Measurements from ENCODE around the gene TNFSF11. TPM values are rescaled to one million over a fixed set of nuclear protein-coding genes. Genes with fewer than 3 reads are reported as not detected.

The TNFSF11 gene
- total RNA-seq, 1 experiment from 2014 or later, result 3.5 TPM

GRCh38 chr13:42638886-42639285 lies 64.9 kb downstream of the TNFSF11 start:
- Histone ChIP-seq H3K14ac (ENCODE audit: insufficient read depth, low read length) (no peak overlapping the region), H2BK15ac (ENCODE audit: low read depth, low read length) (no peak overlapping the region), H2AK5ac (ENCODE audit: insufficient read length, low read length) (no peak overlapping the region), H2BK12ac (ENCODE audit: insufficient read length, low read depth, low read length) (no peak overlapping the region), H3K9me3 (ENCODE audit: control insufficient read depth, low read depth, low read length) (no peaks in the 10 kb centered on the region), H3K23ac (ENCODE audit: insufficient read length, low read depth, low read length) (no peak overlapping the region), H3K27ac (ENCODE audit: insufficient read length, low read depth, low read length) (no peak overlapping the region), H3T11ph (ENCODE audit: low read length) (no peak overlapping the region), H3K18ac (ENCODE audit: insufficient read length, low read depth, low read length) (no peak overlapping the region), H2BK120ac (ENCODE audit: low read depth, low read length, poor library complexity, severe bottlenecking) (no peak overlapping the region), H4K91ac (ENCODE audit: insufficient read length, low read depth, low read length) (no peak overlapping the region), H2BK5ac (ENCODE audit: insufficient read length, low read length) (no peak overlapping the region), H2BK20ac (ENCODE audit: low read depth, low read length, poor library complexity, severe bottlenecking) (no peak overlapping the region), H3K9ac (ENCODE audit: extremely low read depth, insufficient read length, low read length) (no peak overlapping the region), H3K79me2 (ENCODE audit: insufficient read depth, low read length) (no peaks in the 10 kb centered on the region), H4K8ac (replicated peaks; ENCODE audit: insufficient read length, low read depth, low read length) (no peak overlapping the region), H3K4me2 (ENCODE audit: insufficient read depth, insufficient read length, low read length) (no peak overlapping the region), H3K4me1 (ENCODE audit: insufficient read depth, low read length) (no peaks in the 10 kb centered on the region; the same call in 1 of the 2 replicates), H4K5ac (ENCODE audit: insufficient read length, low read depth, low read length) (no peak overlapping the region), H3K23me2 (ENCODE audit: insufficient read length, low read depth, low read length, poor library complexity, severe bottlenecking) (no peaks in the 10 kb centered on the region), H3K56ac (ENCODE audit: insufficient read length, low read depth, low read length) (no peak overlapping the region), H4K20me1 (ENCODE audit: control insufficient read depth, insufficient read depth, insufficient read length) (no peaks in the 10 kb centered on the region), H3K79me1 (ENCODE audit: insufficient read depth, low read depth, low read length, poor library complexity, severe bottlenecking) (no peaks in the 10 kb centered on the region), H3K4ac (ENCODE audit: low read depth, low read length) (no peak overlapping the region), H3K27me3 (ENCODE audit: insufficient read depth, low read length) (no peaks in the 10 kb centered on the region), H2AFZ (ENCODE audit: low read length) (no peak overlapping the region)
- TF ChIP-seq CTCF (conservative IDR thresholded peaks at IDR 0.05), result no peak
- H3K9me3 Mint-ChIP-seq, result peaks cover 11 to 12% of the 10 kb centered on the region in 2 experiments
- WGBS (ENCODE audit: extremely low coverage, insufficient read length, low lambda C conversion rate), result no CpG with 5 or more reads among the region's 1 CpG
- H3K27ac Mint-ChIP-seq, result no peak overlapping the region
- no peak for DNase-seq
- peaks cover 0 to 22% (median 6%) of the 10 kb centered on the region in 3 experiments; a peak in 4 of 7 replicates for H3K36me3 Mint-ChIP-seq (ENCODE audit: insufficient read depth in 1 of 3, low read depth in 3 of 3)
- H3K4me3 Mint-ChIP-seq, result no peak overlapping the region
- peaks cover 8% of the 10 kb centered on the region in 2 experiments for H3K4me1 Mint-ChIP-seq
- H3K27me3 Mint-ChIP-seq (ENCODE audit: low read depth), result peaks cover 3% of the 10 kb centered on the region; the same call in 1 of the 2 replicates
